DND-41 (cell line): Measurements from ENCODE around the gene SNRPB2.

ENCODE experiments used
- CTCF ChIP-seq: IDR thresholded peaks from 2 replicates; pipeline ENCODE4 v1.5.1; 2012; ENCODE audit warnings: borderline replicate concordance, low read length, moderate library complexity, mild to moderate bottlenecking; ENCODE audit not compliant: poor library complexity, severe bottlenecking; ENCODE audit errors: extremely low read depth
- EZH2 ChIP-seq: IDR thresholded peaks from 3 replicates; pipeline ENCODE4 v1.6.1; 2012; ENCODE audit warnings: borderline replicate concordance, low read depth, mild to moderate bottlenecking, moderate library complexity, low read length, inconsistent platforms; ENCODE audit not compliant: severe bottlenecking

- no peak for TF ChIP-seq CTCF
- no peak for TF ChIP-seq EZH2
Observed at GRCh38 chr20:16760431-16761304, 30.8 kb downstream of the SNRPB2 start.
